SU-DHL-6 (cell line): ENCODE results near the gene SLC24A5.

Experiments used
- CTCF ChIP-seq: fragments of 200-600 bp; sonication (generic); IDR thresholded peaks from one replicate; pipeline ENCODE4 v1.5.1; 2017; ENCODE audit warnings: antibody characterized with exemption, mild to moderate bottlenecking, low read length, moderate library complexity; ENCODE audit not compliant: insufficient read depth, poor library complexity, severe bottlenecking
- EZH2phosphoT487 ChIP-seq: fragments of 200-600 bp; sonication (generic), shearing (Covaris generic); conservative IDR thresholded peaks from 2 replicates; pipeline ENCODE4 v1.6.1; 2018; ENCODE audit warnings: mild to moderate bottlenecking, antibody characterized with exemption, low read length, moderate library complexity, mixed read lengths

- TF ChIP-seq CTCF (no peak), EZH2phosphoT487 (no peak)
These were observed 47.8 kb downstream of the SLC24A5 start for GRCh38 chr15:48168616-48169015.
